Keratinocyte (primary cell): ENCODE results near the gene RCAN2.

Experiments
- CTCF ChIP-seq, 3 experiments: IDR thresholded peaks in 1 of 3; conservative IDR thresholded peaks in 1 of 3; optimal IDR thresholded peaks in 1 of 3; 2 replicates in 2 of 3; 3 replicates in 1 of 3; pipeline versions ENCODE3 to v1.5.1; 2011; ENCODE audit warnings: low read length in 3 of 3, mild to moderate bottlenecking in 3 of 3, moderate library complexity in 2 of 3, control low read depth in 1 of 3, inconsistent platforms in 1 of 3; ENCODE audit not compliant: insufficient read depth in 2 of 3; ENCODE audit errors: extremely low read depth in 1 of 3
- EZH2 ChIP-seq: IDR thresholded peaks from one replicate; pipeline ENCODE4 v1.6.1; 2012; ENCODE audit warnings: inconsistent platforms, mild to moderate bottlenecking, low read length, moderate library complexity

GRCh38 chr6:46199387-46199786, 291.9 kb downstream of the RCAN2 start:
- TF ChIP-seq CTCF (optimal IDR thresholded peaks at IDR 0.05 in 1 of 3, IDR thresholded peaks at IDR 0.05 in 1 of 3, conservative IDR thresholded peaks at IDR 0.05 in 1 of 3; ENCODE audit: extremely low read depth in 1 of 3, insufficient read depth in 2 of 3, low read length in 3 of 3), result no peak
- no peak for TF ChIP-seq EZH2
